Activated CD4-positive, alpha-beta T cell treated with anti-CD3 and anti-CD28 coated beads, Interleukin-2, Interleukin-4, amounts not matched to agents 100 ng/mL and 50 ng/mL, durations not matched to agents 16 hours and 8 hours (primary cell): ENCODE data around the gene OPN4.

ENCODE experiments used
- DNase-seq: peaks from one replicate; pipeline ENCODE4 v3.0.0-alpha.2; 2020; ENCODE audit warnings: low spot score

Gene OPN4

DNA sequence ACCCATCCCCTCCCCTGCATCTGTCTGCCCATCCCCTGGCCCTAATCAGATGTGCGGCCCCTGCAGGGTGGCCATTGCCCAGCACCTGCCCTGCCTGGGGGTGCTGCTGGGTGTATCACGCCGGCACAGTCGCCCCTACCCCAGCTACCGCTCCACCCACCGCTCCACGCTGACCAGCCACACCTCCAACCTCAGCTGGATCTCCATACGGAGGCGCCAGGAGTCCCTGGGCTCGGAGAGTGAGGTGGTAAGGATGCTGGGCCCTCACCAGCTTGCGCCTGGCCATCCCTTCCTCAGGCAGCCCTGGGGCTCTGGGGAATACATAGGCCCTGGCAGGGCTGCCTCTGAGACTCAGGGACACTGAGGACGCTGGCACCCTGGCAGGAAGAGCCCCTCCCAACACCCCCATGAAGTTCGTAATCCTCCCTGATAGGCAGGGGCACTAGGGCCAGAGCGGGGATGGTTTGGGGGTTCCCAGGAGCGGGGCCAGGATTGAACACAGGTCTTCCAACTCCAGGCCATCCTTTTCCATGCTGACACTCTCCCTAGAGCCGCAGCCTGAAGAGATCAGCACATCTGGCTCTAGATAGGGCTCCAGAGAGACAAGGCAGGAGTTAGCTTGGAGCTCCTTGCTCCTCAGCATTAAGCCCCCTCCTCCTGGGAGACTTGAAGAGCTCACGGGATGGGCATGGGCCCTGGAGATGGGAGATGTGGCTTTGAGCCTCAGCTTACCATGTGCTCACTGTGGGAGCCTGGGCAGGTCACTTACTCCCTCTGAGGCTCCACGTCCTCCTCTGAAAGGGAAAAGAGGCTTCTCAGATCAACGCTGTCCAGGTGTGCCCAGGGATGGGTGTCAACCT is 8.1 kb downstream of the OPN4 start:
- DNase-seq = no peak

DNA sequence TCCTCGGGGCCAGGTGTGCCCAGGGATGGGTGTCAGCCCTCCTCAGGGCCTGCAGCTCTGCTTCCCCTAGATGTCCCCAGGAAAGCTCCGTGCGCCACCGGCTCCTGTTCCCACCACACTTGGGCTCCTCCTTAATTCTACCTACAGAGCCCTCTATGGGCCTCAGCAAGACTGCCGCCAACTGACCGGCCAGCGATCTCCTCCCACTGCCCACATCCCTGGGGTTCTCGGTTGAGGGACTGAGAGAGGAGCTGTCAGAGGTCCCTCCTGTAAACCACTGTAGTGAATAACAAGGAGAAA is 8.6 kb downstream of the OPN4 start:
- no peak for DNase-seq

DNA sequence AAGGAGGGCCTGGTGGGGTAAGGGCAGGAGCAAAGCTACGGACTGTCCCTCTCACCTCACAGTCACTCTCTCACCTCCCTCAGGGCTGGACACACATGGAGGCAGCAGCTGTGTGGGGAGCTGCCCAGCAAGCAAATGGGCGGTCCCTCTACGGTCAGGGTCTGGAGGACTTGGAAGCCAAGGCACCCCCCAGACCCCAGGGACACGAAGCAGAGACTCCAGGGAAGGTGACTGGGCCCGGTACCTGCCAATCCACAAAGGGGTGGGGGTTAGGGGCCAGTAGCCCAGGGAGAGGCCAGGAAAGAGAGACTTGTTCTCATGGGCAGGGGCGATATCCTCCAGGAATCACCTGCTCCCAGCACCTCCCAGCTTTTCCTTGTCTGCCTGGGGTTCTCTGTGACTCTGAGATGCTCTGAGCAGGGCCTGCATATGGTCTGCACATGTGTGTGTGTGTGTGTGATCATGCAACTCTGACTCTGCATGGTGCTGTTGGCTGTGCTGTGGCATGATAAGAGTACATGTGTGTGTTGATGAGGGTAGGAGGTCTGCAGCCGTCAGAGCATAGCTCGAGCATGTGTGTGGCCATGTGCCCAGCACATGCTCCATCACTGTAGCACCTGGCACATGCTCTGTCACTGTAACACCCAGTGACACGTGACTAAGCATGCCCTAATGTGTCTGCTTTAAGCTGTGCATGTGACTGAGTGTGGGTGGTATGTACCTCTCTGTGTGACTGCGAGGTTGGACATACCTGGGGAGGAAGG is 9.4 kb downstream of the OPN4 start:
- DNase-seq = no peak

DNA sequence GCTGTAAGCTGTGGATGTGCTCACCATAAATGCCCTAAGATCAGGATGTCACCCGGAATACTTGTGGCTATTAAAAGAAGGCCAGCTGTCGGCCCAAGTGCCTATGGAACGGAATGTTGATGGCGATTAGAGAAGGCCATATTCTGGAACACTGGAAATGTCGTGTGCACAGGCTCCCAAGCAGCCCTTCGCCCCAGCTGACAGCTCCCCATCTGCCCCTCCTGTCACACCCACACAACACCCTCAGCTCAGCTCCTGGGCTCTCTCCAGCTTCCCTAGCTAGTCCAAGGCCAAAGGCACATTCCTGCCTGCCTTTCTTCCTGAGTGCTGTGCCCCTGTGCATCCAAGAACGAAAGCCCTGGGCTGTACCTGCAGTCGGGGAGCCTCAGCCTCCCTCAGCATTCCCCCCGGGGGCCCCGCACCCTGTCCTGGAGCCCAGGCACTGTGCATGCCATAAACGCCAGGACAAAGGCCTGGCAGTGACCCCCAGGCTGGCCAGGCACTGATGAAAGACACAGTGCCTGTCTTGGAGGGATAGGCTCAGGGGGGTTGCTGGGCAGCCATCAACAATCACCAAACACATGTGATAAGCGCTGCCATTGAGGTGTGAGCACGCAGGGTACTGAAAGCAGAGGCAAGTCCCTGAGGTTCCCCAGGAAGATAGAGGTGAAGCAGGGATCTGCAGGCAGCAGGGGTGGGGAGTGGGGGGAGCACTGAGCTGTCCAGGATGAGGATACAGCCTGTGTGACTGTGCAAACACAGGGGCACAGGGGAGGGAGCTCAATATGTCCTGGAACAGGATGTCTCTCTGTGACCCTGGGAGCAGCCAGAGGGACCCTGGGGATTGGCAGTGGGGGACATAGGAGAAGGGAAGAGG is 10.2 kb downstream of the OPN4 start:
- no peak for DNase-seq

DNA sequence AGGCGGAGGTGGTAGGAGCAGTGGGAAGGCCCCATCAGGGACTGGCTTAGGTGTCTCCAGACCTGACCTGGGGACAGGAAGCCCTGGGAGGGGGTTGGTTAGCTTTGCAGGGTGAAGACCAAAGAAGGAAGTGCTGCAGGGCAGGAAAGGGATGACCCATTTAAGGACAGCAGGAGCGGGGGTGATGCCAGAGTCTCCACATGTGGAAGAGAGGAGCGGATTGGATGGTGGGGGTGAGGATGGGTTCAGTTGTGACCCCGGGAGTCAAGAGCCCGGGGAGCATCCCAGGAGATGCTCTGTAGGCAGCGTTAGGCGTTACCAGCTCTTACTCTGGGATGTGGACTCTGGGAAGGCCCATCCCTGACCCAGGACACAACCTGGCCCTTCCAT is 10.9 kb downstream of the OPN4 start:
- no peak for DNase-seq

DNA sequence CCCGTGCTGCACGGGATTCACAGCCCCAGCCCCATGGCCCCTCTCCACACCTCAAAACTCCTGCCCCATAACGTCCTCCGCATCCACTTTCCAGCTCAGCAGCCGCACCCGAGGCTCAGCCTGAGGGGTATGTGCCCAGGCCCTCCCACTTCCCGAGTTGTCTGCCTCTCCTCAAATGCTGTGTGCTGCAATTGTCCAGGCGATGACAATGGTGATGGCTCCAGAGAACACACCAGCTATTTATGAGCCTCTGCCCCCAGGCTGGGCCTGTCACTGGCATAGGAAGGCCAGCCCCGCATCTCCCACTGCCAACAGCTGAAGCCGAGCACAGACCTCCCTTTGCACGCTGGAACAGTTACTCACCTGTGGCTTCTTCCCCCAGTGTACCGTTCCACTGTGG is 11.5 kb downstream of the OPN4 start:
- no peak for DNase-seq

DNA sequence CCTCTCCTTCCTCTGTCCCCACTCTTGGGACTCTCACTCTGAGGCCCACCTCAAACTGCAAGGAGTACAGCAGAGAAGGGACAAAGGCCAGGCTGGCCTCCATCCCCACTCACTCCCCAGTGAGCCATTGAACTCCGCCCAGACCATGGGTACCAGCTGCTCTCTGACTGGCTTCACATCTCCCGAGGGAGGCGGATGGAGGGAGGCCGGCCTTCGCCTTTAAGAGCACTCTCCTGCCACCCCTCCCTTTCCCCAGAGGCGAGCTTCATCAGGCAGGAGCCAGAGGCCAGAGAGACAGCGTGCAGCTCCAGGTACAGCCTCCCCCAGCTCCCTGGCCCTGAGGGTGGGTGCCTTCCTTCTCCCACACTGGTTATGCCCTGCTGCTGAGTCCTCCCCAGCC is 12.2 kb downstream of the OPN4 start:
- no peak for DNase-seq

DNA sequence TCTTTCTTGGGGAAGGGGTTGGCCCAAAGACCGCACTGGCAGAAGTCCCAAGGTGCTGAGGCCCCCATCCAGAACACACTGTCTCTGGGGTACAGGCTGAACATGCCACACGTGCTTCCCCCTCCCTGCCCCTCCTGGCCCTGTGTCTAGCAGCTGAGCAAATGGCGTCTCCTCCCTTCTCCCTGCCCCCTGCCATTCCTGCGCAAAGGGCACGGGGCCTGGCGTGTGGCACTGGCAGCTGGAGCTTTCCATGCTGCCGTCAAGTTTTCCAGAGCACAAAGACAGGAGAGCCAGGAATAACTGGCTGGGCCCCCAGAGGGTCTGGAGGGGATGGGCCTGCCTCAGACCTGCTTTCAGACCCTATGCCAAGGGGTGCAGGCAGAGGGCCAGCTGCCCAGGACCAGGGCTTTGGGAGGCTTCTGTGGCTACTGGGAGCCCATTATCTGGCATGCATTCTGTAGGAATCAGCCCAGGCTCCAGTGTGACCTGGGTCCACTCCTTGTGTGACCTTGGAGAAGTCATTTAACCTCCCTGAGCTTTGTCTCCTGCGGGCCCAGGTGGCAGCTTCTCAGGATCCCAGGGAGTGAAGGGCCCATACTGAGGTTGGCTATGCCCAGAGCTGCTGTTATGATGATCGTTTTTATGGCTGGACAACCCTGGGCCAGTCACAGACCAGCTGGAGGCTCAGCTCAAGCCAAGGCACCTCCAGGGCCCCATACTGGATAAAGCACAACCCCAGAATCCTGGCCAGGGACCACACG is 13.3 kb downstream of the OPN4 start:
- DNase-seq = no peak

DNA sequence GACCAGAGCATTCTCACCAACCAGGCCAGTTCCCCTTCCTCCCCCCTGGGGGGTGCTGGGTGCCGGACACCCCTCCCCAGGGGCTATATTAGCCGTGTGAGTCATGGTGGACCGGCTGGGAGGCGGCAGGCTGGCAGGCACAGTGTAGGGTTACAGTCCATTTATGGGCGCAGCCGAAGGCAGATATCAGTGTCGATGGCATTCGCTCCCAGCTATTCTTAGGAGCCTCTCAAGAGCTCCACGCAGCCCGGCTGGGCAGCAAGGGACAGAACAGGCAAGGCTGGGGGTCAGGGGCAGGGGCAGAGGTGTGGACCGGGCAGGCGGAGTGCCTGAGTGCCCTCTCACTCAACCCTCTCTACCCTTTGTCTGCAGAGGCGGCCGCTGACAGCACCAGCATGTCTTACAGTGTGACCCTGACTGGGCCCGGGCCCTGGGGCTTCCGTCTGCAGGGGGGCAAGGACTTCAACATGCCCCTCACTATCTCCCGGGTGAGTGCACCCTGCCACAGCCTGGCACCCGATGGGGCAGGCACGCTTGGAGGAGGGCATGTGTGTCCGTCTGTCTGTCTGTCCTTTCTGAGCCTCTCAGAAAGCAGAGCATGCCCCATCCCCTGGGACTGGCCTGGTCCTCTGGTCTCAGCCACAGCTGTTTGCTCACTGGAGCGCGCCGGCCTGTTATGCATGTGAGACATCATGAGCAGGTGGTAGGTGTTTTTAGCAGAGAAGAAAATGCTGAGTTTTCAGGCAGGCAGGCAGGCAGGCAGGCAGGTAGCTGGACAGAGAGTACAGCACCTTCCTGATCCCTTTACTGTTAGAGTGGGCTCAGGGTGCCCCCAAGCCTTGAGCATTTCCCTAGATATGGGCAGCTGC is 14.2 kb downstream of the OPN4 start, which contains the start of gene LDB3:
Gene LDB3, plus strand, starts transcription at position 215 of the 869 bp plus-strand sequence. Its CDS starts 181 bp downstream, at position 396.
- DNase-seq = no peak

DNA sequence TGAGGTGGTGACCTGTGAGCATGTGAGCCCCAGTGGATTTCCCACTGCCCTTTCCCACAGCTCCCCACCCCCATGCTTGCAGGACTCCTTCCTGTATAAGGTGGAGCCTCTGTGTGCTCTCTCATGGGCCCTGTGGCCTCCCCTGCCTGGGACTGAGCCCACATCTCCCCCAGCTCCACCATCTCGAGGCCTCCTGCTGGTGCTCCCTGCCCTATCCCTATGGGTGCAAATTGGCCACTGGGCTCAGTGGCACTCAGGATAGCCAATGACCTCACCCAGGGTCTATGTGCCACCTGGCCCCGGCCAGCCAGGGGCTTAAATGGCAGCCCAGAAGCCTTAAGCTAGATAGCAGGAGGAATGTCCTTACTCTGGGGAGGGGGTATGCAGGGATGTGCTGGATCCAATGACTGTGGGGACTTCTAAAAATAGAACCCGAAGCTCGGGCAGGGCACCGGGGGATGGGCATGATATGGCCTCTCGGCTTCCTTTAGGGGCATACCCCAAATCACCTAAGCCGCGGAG is 16.0 kb downstream of the OPN4 start:
- no peak for DNase-seq

DNA sequence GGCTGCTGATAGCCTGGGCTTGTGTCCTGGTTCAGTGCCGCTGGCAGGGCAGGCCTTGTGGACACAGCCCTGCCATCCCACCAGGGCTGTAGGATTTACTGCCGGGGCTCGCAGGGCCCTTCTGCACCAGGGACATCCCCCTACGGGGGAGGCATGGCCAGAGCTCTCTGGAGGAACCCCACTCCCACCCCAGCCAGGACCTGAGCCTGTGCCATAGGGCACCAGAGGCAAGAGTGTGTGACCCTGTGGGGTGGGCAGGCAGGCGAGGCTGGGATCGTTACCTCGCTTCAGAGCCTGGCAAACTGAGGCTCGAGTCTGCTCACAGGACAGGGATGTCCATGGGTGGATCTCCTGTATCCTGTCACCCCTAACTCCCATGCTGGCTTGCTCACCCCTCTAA is 16.5 kb downstream of the OPN4 start:
- DNase-seq = no peak

DNA sequence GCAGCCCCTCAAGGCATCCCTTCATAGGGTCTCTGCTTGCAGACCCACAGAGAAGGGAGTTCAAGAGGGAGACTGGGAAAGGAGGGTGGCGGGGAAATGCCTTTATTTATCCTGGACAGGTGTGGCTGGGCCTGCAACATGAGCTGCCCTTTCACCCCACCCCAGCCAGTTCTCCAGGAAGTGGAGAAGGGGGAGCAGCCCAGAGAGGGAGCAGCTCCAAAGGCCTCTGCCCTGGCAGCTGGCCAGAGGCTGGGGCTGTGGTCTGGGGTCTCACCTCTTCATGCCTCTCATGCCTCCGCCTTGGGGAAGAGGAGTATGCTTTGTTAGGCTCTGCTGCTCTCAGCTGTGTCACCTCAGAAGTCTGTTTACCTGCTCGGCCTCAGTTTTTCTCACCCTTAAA is 17.1 kb downstream of the OPN4 start:
- no peak for DNase-seq

DNA sequence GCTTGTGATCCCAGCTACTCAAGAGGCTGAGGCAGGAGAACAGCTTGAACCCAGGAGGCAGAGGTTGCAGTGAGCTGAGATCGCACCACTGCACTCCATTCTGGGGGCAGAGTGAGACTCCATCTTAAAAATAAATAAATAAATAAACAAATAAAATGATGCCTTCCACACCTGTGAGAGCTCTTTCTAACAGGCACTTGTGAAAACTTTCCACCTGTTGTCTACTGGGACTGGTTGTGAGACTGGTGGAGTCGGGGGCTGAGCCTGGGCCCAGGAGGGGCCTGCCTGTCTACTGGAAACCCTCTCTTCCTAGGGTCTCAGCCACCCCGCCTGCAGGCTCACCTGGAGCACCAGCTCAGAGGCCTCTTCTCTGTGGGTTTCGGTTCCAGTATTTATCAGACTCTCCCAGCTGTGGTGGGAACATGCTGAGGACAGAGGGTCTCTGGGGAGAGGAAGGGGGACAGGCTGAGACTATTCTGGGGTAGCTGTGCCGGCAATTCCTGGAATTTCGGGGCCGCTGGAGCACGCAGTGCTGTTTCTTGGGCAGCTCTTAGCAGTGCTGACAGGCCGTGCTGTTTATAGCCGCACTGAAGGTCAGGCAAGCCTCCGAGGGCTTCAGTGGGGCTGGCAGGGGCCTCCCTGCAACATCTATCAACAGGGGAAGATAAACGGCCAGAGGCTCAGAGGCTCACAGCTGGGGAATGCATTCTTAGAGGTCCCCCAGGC is 17.8 kb downstream of the OPN4 start:
- DNase-seq = no peak

DNA sequence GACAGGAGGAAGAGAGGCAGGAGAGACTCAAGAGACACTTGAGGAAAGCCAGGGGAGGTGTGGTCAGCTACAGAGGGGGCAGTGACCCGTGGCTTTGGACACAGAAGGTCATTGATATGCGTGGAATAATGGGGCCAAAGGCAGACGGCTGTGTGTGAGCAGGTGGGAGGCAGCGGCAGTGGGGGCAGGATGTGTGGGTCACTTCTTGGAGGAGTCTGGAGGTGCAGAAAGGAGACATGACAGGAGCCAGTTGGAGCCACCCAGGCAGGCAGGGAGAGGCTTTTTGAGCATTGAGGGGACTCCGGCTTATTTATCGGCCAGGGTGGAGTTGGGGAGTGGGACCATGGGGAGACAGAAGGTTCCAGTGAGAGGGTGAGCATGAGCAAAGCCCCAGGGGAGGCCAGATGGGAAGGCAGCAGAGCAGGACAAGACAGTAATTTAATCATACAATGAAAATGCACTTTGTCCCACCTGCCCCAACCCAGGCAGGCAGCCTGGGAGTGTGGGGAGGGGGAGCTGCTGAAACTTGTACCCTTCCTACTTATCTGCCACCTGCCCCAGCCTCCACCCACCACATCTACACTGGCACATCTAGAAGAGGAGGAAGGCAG is 19.0 kb downstream of the OPN4 start:
- no peak for DNase-seq

DNA sequence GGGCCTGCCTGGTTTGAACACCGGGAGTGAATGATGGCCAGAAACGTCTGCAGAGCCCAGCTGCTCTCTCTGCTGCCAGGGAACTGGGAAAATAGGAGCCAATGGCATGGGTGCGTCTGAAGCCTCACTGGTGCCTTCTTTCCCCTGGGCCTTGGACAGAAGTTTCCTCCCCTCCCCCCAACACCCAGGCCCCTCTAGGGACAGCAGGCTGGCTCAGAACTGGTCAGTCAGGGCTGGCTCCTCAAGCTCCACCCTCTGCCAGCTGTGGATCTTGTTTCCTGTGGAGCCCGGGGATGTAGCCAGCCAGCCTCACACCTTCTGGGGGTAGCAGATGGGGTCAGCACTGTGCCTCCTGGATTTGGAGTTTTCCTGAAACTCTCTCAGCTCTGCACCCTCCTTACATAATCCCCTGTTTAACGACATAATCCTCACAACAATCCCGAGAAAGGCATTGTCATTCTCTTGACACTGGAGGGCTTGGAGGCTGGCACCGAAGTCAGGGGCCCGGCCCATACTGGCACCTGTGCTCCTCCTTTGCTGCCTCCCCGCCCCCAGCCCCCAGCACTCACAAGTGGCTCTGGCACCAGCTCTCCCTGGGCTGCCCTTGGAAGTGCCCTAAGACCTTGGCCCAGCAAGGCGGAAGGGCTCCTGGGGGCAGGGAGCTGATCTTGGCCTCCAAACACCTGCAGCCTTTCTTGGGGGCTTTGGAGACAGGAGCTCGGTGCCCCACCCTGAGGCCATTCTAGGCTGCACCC is 19.7 kb downstream of the OPN4 start:
- no peak for DNase-seq

DNA sequence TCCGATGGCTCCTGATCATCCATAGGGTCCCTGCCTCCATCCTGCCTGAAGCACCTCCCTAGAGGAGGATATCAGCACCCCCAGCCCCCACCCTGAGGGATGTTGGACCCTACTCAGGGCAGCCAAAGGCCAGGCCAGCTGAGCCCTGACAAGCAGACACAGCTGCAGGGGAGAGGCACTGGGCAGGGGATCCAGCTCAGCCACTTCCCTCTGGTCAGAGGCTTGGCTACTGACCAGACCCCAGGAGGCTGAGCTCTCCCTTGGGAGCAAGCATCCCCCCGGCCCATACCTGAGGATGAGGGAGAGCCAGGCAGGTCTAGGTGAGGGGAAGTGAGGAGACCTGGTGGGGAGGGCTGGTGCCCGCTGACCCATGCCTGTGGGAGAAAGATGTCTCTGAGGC is 20.6 kb downstream of the OPN4 start:
- DNase-seq = no peak

DNA sequence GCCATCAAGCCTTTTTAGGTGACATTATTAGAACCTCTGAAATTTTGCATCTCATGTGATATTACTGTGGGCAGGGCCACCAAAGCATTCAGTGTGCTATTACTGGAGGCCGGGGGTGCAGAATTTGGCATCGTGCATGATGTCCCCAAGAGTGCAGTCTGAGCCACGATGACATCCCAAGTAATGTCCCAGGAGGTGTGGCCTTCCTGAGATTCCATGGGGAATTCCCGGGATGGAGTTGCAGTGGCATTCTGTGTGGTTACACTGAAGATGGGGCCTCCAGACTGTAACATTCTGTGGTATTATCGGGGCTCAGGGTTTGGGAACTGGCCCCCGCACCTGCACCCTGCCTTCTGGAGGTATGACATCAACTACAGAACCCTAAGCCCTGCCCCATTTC is 23.0 kb downstream of the OPN4 start:
- no peak for DNase-seq

DNA sequence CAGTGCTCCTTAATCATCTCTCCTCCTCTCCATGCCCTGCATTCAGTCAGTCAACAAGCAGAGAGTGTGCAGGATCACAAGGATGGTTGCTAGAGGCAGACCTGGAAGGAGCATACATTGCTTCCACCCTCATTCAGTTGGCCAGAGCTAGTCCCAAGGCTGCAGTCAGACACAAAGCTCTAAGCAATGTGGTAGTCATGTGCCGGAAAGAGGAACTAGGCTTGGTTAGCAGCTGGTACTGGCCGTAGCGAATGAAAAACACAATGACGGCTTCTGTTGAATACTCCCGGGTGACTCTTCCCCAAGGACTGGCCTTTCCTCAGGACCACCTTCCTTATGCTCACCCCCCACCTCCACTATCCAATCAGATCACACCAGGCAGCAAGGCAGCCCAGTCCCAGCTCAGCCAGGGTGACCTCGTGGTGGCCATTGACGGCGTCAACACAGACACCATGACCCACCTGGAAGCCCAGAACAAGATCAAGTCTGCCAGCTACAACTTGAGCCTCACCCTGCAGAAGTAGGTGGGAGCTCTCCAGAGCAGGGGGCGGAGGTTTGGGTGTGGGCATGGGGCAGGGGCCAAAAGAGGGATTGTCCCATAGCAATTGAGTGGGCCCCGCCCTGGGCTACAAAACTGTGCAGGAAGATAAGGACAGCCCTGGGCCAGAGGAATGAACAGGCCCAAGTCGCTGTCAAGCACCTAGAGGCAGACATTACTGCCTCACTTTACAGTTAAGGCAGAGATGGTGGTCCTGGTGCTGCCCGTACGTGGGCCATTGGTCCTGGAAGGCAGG is 24.8 kb downstream of the OPN4 start:
- DNase-seq = no peak
